Ishikawa (cell line): ENCODE measurements around the gene B3GAT1.

ENCODE experiments used
- CEBPB ChIP-seq: IDR thresholded peaks from 2 replicates; pipeline ENCODE4 v1.6.1; 2012
- CREB1 ChIP-seq: IDR thresholded peaks from 2 replicates; pipeline ENCODE4 v1.6.1; 2012; ENCODE audit warnings: low read depth
- EGR1 ChIP-seq: IDR thresholded peaks from 2 replicates; pipeline ENCODE4 v1.6.1; 2012
- EP300 ChIP-seq: IDR thresholded peaks from 2 replicates; pipeline ENCODE4 v1.6.1; 2012; ENCODE audit warnings: borderline replicate concordance
- FOXM1 ChIP-seq: IDR thresholded peaks from 2 replicates; pipeline ENCODE4 v1.6.1; 2012; ENCODE audit warnings: low read depth, borderline replicate concordance
- MAX ChIP-seq: IDR thresholded peaks from 2 replicates; pipeline ENCODE4 v1.6.1; 2012
- NFIC ChIP-seq: IDR thresholded peaks from 2 replicates; pipeline ENCODE4 v1.6.1; 2012
- RAD21 ChIP-seq: IDR thresholded peaks from 2 replicates; pipeline ENCODE4 v1.6.1; 2012; ENCODE audit warnings: low read depth
- REST ChIP-seq: IDR thresholded peaks from 2 replicates; pipeline ENCODE4 v1.6.1; 2012; ENCODE audit warnings: low read depth, mild to moderate bottlenecking
- TAF1 ChIP-seq: IDR thresholded peaks from 2 replicates; pipeline ENCODE4 v1.6.1; 2012; ENCODE audit warnings: low read depth, mild to moderate bottlenecking
- TCF12 ChIP-seq: IDR thresholded peaks from 2 replicates; pipeline ENCODE4 v1.6.1; 2012; ENCODE audit warnings: low read depth
- TEAD4 ChIP-seq: IDR thresholded peaks from 2 replicates; pipeline ENCODE4 v1.6.1; 2012
- USF1 ChIP-seq: IDR thresholded peaks from 2 replicates; pipeline ENCODE4 v1.6.1; 2012
- YY1 ChIP-seq: IDR thresholded peaks from 2 replicates; pipeline ENCODE4 v1.6.1; 2012; ENCODE audit warnings: low read depth
- ZBTB7A ChIP-seq: IDR thresholded peaks from 2 replicates; pipeline ENCODE4 v1.6.1; 2012; ENCODE audit warnings: low read depth

The B3GAT1 gene

GRCh38 chr11:134380785-134381184 is 31.3 kb downstream of the B3GAT1 start:
- TF ChIP-seq NFIC (no peak), MAX (no peak), REST (0 out of 2 replicates have a peak, but pooled peaks have one; percentile 23), EGR1 (no peak), RAD21 (no peak)

GRCh38 chr11:134380229-134380628 is 31.8 kb downstream of the B3GAT1 start:
- TF ChIP-seq CREB1 (no peak), CEBPB (no peak), ZBTB7A (no peak)

GRCh38 chr11:134379241-134379640 is 32.8 kb downstream of the B3GAT1 start:
- no peak for TF ChIP-seq USF1
- TF ChIP-seq REST, result no peak
- TF ChIP-seq TEAD4, result no peak
- TF ChIP-seq RAD21, result no peak
- TF ChIP-seq TAF1, result no peak
- no peak for TF ChIP-seq EGR1
- TF ChIP-seq FOXM1, result no peak
- TF ChIP-seq MAX, result no peak
- TF ChIP-seq NFIC, result no peak
- no peak for TF ChIP-seq TCF12

- TF ChIP-seq TCF12 (no peak), MAX (no peak), EP300 (no peak), NFIC (no peak), FOXM1 (no peak), TAF1 (no peak), TEAD4 (no peak), RAD21 (no peak), ZBTB7A (no peak), USF1 (no peak), YY1 (no peak), REST (no peak)
Observed at GRCh38 chr11:134377876-134378275, 34.2 kb downstream of the B3GAT1 start.

GRCh38 chr11:134376150-134376921 is 35.7 kb downstream of the B3GAT1 start:
- TF ChIP-seq TCF12, result no peak
- no peak for TF ChIP-seq REST
- TF ChIP-seq YY1, result no peak
- TF ChIP-seq CREB1, result no peak
- TF ChIP-seq CEBPB, result no peak
